ENCODE measurements around the gene IL17RA.

The IL17RA gene

DNA sequence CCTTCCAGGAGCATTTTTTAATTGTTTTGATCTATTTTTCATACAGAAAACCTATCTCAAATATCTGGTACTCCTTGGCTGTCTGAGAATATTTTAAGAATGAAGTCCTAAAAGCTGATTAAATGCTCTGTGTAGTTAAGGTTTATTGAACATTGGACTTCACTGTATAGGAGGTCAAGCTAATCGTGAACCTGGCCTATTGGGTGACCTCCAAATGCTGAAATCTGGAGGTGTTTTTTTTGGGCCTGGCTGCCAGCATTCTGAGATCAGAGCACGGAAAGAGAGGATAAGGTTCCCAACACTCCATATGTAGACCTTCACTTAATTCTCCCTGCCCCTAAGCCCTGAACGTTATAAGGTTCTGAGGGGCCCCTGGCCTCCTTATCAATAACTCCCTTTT lies 8.3 kb downstream of the IL17RA start:
- Histone ChIP-seq H3K27ac (ENCODE audit: low read length) (no peak overlapping the region), H3K79me2 (ENCODE audit: insufficient read depth, low read length) (peaks cover 74% of the 10 kb centered on the region), H4K20me1 (ENCODE audit: insufficient read depth, low read length) (peaks cover 48% of the 10 kb centered on the region), H3K27me3 (ENCODE audit: insufficient read depth, low read length, poor library complexity) (no peaks in the 10 kb centered on the region), H3K36me3 (ENCODE audit: insufficient read depth, low read length) (peaks cover 6% of the 10 kb centered on the region; the same call in 1 of the 2 replicates), H2AFZ (ENCODE audit: low read depth, low read length) (no peak overlapping the region), H3K4me1 (ENCODE audit: insufficient read depth, low read length) (peaks cover 41% of the 10 kb centered on the region), H3K4me3 (ENCODE audit: low read depth in 1 of 2, low read length in 2 of 2) (no peak overlapping the region), H3K9me3 (ENCODE audit: insufficient read depth, low read length, severe bottlenecking) (no peaks in the 10 kb centered on the region), H3K9ac (ENCODE audit: low read depth, low read length) (no peak overlapping the region), H3K4me2 (ENCODE audit: insufficient read depth, low read length) (no peak overlapping the region)
- DNase-seq: no peak
- TF ChIP-seq, protein P1, sequence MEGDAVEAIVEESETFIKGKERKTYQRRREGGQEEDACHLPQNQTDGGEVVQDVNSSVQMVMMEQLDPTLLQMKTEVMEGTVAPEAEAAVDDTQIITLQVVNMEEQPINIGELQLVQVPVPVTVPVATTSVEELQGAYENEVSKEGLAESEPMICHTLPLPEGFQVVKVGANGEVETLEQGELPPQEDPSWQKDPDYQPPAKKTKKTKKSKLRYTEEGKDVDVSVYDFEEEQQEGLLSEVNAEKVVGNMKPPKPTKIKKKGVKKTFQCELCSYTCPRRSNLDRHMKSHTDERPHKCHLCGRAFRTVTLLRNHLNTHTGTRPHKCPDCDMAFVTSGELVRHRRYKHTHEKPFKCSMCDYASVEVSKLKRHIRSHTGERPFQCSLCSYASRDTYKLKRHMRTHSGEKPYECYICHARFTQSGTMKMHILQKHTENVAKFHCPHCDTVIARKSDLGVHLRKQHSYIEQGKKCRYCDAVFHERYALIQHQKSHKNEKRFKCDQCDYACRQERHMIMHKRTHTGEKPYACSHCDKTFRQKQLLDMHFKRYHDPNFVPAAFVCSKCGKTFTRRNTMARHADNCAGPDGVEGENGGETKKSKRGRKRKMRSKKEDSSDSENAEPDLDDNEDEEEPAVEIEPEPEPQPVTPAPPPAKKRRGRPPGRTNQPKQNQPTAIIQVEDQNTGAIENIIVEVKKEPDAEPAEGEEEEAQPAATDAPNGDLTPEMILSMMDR (IDR thresholded peaks at IDR 0.05; ENCODE audit: borderline replicate concordance, extremely low read depth, low read length, poor library complexity, severe bottlenecking): no peak
- TF ChIP-seq EZH2 (IDR thresholded peaks at IDR 0.05; ENCODE audit: borderline replicate concordance, low read depth, low read length, severe bottlenecking): no peak
- ATAC-seq (ENCODE audit: insufficient read depth, low read depth): no peak

DNA sequence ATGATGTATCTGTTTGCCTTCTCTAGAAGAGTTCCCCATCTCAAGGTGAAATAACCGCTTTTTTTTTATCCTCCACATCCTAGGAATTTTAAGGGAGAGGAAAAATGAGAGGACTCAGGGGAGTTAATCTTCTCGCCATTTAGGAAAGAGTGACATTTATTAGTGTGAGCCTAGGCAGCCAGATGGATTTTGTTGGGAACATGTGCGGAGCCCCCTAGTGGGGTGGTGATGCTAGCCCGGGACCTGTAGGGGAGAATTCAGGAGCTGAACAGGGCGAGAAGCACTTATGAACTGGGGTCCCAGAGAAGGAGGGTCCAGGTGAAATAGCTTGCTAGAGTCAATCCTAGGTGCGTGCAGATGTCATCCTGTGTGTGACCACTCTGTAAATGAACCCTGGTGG lies 10.7 kb downstream of the IL17RA start:
- H3K4me3 ChIP-seq (ENCODE audit: low read depth in 1 of 2, low read length in 2 of 2): no peak overlapping the region
- H3K27ac ChIP-seq (ENCODE audit: low read length): peak overlapping the region; percentile 30; the same call in 1 of the 2 replicates
- H3K79me2 ChIP-seq (ENCODE audit: insufficient read depth, low read length): peaks cover 52% of the 10 kb centered on the region
- no peaks in the 10 kb centered on the region for H3K27me3 ChIP-seq (ENCODE audit: insufficient read depth, low read length, poor library complexity)
- no peak for ATAC-seq (ENCODE audit: insufficient read depth, low read depth)
- peaks cover 18% of the 10 kb centered on the region for H3K36me3 ChIP-seq (ENCODE audit: insufficient read depth, low read length)
- peaks cover 53% of the 10 kb centered on the region for H3K4me1 ChIP-seq (ENCODE audit: insufficient read depth, low read length)
- H3K4me2 ChIP-seq (ENCODE audit: insufficient read depth, low read length): no peak overlapping the region
- TF ChIP-seq, protein P1 (IDR thresholded peaks at IDR 0.05; ENCODE audit: borderline replicate concordance, extremely low read depth, low read length, poor library complexity, severe bottlenecking): peak; percentile 49
- TF ChIP-seq EZH2 (IDR thresholded peaks at IDR 0.05; ENCODE audit: borderline replicate concordance, low read depth, low read length, severe bottlenecking): no peak
- no peaks in the 10 kb centered on the region for H3K9me3 ChIP-seq (ENCODE audit: insufficient read depth, low read length, severe bottlenecking)
- H4K20me1 ChIP-seq (ENCODE audit: insufficient read depth, low read length): peaks cover 45% of the 10 kb centered on the region
- no peak overlapping the region for H2AFZ ChIP-seq (ENCODE audit: low read depth, low read length)
- no peak for DNase-seq
- no peak overlapping the region for H3K9ac ChIP-seq (ENCODE audit: low read depth, low read length)

DNA sequence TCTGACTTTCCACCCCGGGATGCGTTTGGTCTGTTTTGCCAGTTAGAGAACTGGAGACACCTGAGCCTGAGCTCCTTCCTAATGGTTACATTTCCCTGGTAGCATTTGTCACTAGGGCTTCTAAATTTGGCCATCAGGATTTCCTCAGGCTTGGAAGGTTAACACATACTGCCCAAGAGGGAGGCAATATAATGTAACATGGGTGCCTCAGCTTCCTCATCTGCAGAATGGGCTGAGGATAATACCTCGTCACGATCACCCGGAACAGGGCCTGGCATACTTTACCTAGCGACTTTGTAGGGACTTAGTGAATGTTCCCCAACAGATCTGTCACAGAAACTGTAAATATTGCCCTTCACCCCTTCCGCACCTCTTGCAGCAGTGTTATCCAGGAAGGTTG lies 11.3 kb downstream of the IL17RA start:
- no peak overlapping the region for H2AFZ ChIP-seq (ENCODE audit: low read depth, low read length)
- ATAC-seq (ENCODE audit: insufficient read depth, low read depth) (no peak), DNase-seq (no peak)
- H3K9ac ChIP-seq (ENCODE audit: low read depth, low read length): no peak overlapping the region
- peaks cover 50% of the 10 kb centered on the region for H3K4me1 ChIP-seq (ENCODE audit: insufficient read depth, low read length)
- TF ChIP-seq, protein P1 (IDR thresholded peaks at IDR 0.05; ENCODE audit: borderline replicate concordance, extremely low read depth, low read length, poor library complexity, severe bottlenecking): no peak
- TF ChIP-seq EZH2 (IDR thresholded peaks at IDR 0.05; ENCODE audit: borderline replicate concordance, low read depth, low read length, severe bottlenecking): no peak
- no peak overlapping the region for H3K4me3 ChIP-seq (ENCODE audit: low read depth in 1 of 2, low read length in 2 of 2)
- H3K9me3 ChIP-seq (ENCODE audit: insufficient read depth, low read length, severe bottlenecking): no peaks in the 10 kb centered on the region
- peak overlapping the region; percentile 30 for H3K27ac ChIP-seq (ENCODE audit: low read length)
- no peak overlapping the region for H3K4me2 ChIP-seq (ENCODE audit: insufficient read depth, low read length)
- H3K36me3 ChIP-seq (ENCODE audit: insufficient read depth, low read length): peaks cover 23% of the 10 kb centered on the region
- no peaks in the 10 kb centered on the region for H3K27me3 ChIP-seq (ENCODE audit: insufficient read depth, low read length, poor library complexity)
- peaks cover 42% of the 10 kb centered on the region for H4K20me1 ChIP-seq (ENCODE audit: insufficient read depth, low read length)
- peaks cover 46% of the 10 kb centered on the region for H3K79me2 ChIP-seq (ENCODE audit: insufficient read depth, low read length)

DNA sequence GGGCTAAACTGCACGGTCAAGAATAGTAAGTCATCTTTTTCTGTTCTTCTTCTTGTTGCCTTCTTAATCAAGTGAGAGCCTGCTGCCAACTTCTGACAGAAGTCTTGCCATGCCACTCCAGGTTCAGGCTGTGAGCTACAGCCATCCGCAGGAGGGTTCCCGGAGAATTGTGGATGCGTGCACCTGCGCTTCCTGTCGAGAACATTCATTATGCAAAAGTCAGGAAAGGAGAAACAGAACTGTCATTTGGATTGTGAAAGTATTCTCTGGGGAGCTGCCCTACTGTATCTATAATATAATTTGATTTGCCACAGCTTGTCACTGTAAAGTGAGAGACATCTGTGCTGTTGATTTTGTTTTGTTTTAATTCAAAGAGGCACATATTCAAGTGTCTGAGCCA lies 12.3 kb downstream of the IL17RA start:
- Histone ChIP-seq H3K79me2 (ENCODE audit: insufficient read depth, low read length) (peaks cover 37% of the 10 kb centered on the region), H2AFZ (ENCODE audit: low read depth, low read length) (no peak overlapping the region), H3K4me3 (ENCODE audit: low read depth in 1 of 2, low read length in 2 of 2) (no peak overlapping the region), H3K27ac (ENCODE audit: low read length) (peak overlapping the region; percentile 87), H3K36me3 (ENCODE audit: insufficient read depth, low read length) (peaks cover 33% of the 10 kb centered on the region), H3K9ac (ENCODE audit: low read depth, low read length) (0 out of 2 replicates have a peak overlapping the region, but pooled peaks have one; percentile 31), H3K4me2 (ENCODE audit: insufficient read depth, low read length) (no peak overlapping the region; the same call in 1 of the 2 replicates), H3K4me1 (ENCODE audit: insufficient read depth, low read length) (peaks cover 48% of the 10 kb centered on the region), H3K9me3 (ENCODE audit: insufficient read depth, low read length, severe bottlenecking) (no peaks in the 10 kb centered on the region), H4K20me1 (ENCODE audit: insufficient read depth, low read length) (peaks cover 43% of the 10 kb centered on the region), H3K27me3 (ENCODE audit: insufficient read depth, low read length, poor library complexity) (no peaks in the 10 kb centered on the region)
- ATAC-seq (ENCODE audit: insufficient read depth, low read depth): no peak
- no peak for TF ChIP-seq EZH2 (IDR thresholded peaks at IDR 0.05; ENCODE audit: borderline replicate concordance, low read depth, low read length, severe bottlenecking)
- TF ChIP-seq, protein P1 (IDR thresholded peaks at IDR 0.05; ENCODE audit: borderline replicate concordance, extremely low read depth, low read length, poor library complexity, severe bottlenecking): no peak
- DNase-seq: no peak

Measured in DND-41 (cell line).